HG03342 (cell line): Measurements from ENCODE around the gene AOPEP.

Experiments used
- ATAC-seq: cut with Tn5 transposase; IDR thresholded peaks from one replicate; pipeline ENCODE4 v1.9.1; 2021; ENCODE audit warnings: mild to moderate bottlenecking, moderate library complexity; ENCODE audit not compliant: unreplicated experiment

Gene AOPEP

DNA sequence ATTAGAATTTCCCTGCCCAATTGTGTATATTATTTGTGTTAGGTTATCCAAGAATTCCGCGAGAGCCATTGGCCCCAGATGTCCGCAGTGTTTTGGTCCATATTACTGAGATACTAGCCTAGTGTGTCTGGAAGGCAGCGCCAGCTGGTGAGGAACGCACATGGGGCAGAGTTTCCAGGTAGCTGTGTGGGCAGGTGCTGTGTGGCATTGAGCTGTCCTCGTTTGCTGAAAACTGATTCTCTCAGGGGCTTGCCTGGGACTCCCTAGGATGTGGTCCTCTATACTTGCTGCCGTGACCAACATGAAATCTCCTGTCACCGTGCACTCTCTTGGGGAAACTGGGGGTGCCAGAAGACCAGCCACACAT, 302.3 kb downstream of the AOPEP start:
- ATAC-seq = no peak

DNA sequence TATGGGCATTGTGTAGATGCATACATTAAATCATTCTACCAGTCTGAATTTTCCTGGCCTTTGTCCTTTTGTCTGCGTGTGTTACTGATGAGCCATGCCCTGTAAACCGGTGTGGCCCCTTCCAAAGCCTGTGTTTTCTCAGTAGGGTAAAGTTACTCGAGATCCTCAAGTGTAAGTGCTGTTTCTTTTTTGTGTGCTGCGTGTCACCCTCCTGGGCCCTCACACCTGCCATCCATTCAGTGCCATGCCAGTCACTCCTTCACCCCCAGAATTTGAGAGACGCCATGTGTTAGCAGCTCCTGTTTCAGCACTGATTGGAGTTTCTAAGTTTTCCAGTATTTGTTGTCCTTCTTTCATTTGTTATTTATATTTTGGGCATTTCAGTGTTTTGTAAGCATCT, 302.8 kb downstream of the AOPEP start:
- no peak for ATAC-seq

DNA sequence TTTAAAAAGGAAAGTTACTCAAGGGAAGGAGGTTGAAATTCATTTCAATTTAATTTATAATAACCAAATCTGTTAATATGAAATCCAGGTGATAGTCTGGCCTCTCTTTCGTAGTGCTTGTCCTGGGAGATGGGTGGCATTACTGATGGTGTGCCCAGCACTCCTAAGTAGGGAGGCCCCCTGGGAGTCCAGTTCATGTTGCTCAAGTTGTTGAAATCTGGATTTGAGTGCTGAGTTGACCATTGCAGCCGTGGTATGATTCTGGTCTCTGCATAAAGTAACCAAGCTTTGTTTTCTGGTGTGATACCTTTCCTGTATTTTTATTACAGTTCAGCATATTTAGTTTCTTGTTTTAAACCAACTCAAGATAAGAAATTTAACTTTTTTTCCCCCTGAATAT, 303.2 kb downstream of the AOPEP start:
- no peak for ATAC-seq

DNA sequence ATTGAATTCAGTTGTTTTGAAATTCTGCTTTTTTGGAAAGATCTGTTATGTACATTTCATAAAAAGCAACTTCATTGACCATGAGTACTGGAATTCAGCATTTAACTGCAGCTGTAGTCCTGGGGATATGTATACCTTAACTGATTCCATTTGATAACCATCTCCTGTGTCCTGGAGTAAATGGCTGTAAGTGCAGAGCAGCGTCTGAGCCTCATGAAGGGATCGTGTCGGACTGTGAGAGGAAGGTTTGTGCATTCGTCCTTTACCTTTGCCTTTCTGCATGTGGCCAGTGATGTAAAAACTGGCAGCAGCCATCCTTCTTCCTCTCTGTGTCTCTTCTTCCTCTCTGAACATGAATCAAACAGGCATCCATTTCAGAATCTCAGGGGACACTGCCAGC, 303.8 kb downstream of the AOPEP start:
- ATAC-seq = no peak

DNA sequence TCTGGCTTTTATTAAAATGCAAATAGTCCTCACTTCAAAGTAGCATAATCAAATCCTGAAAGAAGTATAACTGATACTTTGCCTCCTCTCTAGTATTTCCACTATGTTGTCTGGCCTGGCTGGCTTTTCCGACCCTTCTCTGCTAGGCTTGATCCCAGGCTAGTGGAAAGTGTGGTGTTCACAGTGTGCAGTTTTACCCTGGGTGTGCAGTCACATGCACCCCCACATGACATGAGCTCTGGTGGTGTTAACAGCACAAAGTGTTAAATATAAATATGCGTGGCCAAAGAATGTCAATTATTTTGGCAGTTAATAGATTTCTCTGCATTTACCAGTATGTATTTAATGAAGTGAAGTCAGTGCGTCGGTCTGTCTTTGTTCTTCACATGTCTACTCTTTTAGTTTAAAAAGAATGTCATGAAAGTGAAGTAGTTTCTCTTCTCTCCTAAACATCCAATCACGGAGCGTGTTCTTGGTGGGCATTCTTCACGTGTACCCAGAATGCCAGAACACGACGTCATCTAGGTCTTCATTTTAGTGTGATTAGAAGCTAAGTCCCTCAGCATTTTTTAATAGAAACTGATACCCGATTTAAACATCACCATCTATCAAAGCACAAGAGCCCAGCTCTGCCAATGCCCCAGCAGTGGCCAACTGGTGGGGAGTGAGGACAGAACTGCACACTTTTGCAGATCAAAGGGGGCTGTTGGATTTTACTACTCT, 304.6 kb downstream of the AOPEP start:
- no peak for ATAC-seq

DNA sequence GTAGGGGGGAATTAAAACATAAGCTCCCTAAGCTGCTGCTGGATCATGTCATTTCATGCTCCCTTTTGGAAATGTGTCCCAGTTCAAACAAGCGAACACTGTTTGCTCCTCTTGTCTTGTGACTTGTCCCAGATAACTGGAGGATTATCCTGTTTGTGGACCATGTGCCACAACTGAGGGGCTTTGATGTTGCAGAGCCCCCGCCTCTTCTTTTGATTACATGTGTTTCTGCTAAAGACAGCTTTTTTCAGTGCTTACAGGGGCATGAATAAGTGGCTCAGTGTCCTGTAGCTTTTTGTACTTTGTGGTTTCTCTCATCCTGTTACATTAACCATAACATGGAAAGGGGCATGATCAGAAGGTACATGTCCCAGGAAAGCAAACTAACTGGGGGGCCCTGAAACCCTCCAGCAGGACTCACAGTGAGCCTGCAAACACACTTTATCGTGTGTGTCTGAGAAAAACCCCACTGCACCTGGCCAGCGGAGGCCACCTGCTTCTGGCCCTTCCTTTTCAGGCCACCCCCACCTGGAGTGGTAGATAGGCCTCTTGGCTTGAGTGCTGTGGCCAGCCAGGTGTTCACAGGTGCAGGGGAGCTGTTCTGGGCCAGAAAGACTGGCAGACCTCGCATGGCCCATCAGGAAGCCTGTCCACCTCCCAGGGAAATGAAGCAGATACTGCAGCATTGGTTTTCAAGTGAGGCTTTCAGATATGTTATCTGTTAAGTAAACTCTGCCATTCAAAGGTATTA, 305.4 kb downstream of the AOPEP start:
- ATAC-seq = no peak

DNA sequence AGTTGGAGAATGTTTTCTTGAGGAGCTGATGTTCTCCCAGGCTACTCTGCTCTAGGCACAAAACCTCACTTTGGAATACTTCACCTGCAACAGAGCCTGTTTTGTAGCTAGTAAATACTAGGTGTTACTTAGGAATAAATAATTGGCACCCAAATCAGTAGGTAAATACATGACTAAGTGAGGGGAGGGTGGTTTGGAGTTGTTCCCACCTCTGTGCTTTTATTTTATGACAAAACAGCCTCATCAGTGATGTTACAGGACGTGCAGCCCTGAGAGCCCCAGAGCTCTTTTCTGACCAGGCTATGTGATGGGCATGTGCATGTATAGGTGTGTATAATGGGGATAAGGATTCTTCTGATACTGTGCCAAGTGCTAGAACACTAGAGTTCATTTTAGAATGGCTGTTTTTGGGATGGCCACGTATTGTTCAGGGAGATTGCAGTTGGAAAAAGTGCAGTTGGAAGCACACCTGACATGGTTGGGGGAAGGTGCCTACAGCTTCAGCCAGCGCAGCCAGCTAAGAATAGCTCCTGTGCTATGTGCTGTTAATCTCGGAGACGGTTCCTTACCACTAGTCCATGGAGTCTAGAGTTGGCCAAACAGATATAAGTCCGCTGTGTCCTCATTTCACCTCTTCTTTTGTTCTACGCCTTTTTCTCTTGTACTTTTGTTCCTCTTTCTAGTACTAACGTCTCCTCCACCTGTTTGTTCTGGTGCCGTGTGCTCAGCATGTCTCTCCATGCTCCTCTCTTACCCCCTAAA, 306.3 kb downstream of the AOPEP start:
- ATAC-seq = no peak

DNA sequence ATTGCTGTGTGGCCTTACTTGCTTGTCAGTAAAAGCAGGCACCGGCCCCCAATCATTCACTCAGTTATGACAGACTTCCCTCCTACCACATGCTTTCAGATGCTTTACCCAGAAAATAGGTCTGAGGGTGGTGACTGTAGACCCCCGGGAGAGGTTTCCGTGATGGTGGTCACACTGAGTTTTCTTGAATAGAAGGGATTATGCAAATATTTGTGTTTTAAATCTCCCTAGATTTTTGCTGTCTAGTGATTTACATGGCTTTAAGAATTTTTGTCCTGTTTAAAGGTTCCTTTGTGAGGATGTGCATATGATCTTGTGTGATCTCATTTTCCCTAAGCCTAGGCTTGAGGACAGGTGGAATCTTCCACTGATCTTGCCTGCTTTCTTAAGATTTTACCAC, 309.3 kb downstream of the AOPEP start:
- no peak for ATAC-seq

DNA sequence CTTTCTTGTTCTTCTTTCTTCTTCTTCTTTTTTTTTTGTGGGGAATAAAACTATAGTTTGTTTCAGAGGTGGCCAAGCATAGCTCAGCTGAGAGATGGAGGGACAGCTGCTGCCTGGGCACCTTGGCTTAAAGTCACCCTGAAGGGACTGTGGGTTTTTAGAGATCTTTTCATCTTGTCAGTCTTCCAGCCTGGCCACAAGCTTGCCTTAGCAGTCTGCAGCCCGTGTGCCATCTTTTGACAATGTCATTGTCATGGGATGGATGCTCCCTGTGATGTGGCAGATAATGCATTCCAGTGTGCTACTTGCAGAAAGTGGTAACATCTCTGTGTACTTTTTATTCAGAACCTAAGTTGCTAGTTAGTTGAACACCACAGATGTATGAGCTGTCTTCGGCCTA, 310.2 kb downstream of the AOPEP start:
- ATAC-seq = no peak

DNA sequence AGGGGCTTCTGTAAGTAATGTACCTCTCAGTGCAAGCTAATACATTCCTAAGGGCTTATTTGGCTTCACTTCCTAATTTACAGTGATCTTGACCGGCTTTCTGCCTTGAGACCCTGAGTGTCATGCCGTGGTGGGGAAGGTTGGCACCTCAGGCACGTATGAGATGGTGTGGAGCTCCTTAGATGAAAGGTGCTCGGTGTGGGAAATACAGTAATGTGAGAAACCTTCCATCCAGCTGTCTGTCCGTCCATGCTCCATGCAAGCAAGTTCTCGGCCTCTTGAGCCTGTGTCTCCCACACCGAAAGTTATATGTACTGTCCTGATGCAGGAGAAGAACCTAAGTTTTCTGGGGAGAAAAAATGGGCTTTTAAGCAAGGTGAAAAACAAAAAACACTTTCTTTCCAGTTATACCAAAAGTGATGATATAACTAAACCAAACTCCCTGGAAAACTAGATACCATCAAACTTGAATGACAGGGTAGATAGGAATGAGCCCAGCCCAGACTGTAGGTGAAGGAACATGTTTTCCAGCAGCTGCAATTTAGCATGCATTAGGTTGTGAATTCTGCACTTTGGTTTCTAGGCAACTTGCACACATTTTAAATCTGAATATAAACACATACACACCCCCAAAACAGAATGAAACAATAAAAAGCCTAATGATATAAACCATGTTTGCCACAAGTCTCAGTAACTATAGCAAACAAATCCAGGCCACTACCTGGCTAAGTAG, 311.5 kb downstream of the AOPEP start:
- ATAC-seq = no peak

DNA sequence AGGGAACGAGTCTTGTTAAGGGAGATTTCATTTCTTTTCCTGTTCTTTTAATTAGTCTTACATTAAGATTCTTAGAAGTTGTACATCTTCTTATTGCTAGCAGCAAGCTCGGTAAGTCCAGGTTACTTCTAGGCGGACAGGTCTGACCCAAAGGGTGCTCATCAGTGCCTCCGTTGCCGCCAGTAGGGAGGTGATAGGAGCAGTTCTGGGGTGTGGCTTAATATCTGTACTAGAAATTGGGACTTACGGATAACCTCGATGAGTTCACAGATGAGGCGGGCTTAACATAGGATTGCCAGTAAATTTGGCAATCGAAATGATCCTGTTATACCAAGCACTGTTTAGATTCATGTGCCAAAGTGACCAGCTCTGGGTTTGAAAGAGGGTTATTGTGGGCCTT, 312.2 kb downstream of the AOPEP start:
- no peak for ATAC-seq

DNA sequence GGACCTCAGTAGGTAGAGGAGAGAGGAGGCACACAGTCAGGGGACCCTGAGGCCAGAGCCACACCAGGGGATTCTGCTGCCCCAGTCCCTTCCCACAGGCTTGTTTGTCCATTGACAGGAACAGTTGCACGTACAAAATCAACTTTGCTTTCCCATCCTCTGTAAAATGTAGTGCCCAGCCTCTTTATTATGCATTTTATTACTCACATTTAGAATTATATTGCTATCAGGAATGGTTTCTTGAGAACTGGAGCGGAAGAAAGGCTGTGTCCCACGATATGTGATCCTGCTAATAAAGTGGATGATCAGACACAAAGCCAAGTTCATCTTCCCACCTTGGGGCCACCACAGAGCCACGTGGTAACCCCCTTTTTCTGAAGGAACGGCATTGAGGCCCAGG, 313.6 kb downstream of the AOPEP start:
- no peak for ATAC-seq

DNA sequence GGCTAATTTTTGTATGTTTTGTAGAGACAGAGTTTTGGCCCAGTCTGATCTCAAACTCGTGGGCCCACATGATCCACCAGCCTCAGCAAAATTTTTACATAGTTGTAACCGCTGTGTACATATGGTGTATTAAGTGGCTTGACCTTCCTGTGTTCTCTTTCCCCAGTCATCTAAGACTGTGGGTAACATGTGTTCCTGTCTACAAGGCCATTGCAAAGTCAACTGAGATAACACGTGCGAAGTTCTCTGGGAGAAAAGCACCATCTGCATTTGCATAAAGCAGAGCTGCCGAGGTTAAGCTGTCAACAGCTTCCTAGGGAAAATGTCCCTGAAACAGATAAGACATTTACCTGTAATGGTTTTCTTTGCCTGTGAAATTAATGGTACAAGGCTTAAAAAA, 317.3 kb downstream of the AOPEP start:
- no peak for ATAC-seq

DNA sequence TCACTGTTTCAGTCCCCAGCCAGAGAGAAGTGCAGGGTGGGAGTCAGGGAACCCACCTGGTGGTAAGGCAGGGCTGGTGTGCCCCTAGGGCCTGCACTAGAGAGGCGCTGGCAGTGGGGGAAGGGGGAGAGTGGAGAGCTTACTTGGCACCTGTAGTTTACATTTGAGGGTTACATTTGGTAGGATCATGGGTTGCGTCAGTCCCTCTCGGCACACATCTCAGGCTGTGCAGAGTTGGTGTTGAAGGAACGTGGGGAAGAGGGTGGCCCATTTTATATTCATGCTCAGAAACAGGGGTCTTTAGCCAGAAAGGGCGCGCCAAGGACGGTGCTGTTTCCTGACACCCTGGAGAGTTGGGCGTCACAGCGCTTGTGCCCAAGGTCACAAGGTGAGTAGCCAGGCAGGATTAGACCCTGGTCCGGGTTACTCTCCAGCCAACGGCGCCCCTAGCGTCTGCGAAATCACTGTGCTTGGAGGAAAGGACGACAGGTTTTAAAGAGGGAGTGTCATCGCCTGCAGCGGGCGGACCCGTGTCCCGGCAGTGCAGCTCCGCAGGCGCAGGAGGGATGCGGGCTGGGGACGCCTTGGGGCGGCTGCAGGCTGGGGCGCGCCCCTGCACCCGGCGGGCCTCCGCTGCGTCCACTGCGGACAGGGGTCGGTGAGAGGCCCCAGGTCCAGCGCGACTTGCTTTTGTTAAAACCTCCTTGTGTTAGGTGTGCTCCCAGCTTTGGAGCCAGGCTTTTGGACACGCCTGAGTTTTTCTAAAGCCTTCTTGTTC, 318.4 kb downstream of the AOPEP start:
- no peak for ATAC-seq

DNA sequence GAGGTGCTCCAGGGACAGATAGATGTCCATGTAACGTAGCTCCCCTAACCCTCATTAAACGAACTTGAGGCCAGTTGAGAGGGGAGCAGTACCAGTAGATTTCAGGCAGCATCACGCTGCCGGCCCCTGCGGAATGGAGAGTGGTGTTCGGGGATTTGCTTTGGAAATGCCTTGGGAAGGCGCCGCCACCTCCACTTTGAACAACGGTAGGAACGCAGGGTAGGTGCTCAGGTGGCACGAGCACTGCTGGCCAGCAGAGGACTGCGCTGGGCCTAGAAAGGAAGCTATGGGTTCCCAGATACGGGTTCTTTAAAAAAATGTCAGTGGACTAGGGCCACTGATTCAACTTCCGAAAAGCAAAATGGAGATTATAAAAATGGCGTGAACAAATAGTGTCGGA, 319.3 kb downstream of the AOPEP start:
- ATAC-seq = no peak

DNA sequence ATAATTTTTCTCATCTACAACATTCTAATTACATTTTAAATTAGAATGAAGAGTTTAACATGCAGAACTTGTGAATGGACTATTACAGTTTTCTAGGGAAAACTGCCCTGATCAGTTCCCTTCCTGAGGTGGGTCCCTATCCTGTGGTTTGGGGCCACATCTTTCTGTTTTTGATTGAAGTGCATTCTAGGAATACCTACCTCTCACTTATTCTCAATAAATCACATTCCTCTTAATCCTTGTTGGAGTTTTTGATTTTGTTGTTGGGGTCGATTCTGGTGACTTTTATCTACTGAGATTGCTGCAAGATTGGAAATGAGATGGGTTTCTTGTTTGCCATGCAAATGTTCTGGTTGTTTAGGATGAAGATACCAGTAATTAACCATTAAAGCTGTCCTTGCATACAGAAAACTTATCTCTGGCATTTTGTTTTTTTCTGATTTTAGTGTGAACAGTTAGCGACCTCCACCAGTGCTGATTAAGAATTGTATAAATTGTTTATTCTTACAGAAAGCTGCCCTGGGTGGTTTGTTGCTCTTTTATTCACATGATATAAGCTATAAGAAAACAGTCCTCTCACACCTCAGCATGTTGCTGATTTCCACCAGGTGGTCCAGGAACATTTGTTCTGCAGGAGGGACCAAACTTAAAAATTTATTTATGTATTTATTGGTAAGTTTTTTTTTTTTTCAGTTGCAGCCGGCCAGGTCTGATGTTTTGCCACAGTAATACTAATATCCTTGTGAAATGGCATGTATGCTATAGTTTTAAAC, 321.1 kb downstream of the AOPEP start:
- ATAC-seq = no peak

DNA sequence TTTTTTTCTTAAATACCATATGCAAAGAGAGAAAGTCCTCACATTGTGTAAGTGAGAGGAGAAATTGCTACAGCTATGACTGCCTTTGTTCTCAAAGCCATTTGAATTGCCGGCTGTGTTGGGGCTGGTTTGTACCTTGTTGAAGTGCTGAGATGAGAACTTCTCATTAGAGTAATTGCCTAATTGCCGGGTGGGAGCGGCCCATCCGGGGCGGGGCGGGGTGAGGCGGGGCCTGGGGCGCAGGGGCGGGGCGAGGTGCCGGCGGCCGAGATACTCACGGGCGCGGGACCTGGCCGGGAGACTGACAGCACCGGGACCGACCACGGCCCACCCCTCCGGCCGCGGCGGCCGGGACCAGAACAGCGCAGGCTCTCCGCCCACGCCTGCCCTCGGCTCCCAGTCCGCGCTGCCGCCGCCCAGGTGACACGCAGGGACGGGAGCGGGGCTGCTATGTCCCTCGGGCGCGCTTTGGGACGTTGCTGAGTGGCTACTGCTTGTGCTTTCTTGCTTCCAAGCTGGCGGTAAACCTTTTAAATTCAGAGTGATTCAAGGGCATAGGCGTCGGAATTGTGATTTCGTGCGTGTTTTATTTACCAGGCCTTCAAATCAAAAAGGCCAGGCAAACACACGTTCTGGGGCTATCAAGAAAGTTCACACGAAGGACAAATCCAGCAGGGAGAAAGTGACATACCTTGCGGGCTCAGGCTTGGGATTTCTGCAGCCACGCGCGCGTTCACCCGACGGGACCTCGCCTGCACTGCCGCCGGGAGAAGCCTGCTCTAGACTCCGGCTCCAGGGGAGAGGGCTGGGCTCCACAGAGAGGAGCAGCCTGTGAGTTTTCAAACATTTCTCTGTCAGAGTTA, 322.0 kb downstream of the AOPEP start:
- peak; percentile 88 for ATAC-seq

DNA sequence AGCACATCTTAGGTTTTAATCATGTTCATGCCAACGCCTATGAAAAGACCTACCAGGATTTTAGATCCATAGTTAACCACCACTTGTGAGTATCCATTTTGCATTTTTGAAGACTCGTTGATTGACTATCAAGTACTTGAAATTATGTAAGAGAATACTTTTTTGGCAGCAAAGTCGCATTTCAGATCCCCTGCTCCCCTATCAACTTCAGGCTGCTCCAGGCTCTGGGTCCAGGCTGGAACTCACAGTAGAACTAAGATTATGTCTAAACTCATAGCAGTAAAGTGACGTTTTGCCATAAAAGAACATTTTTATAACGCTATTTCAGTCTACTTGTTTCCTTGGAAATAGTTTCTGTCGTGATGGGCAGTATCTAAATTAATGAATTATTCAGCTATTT, 323.3 kb downstream of the AOPEP start:
- ATAC-seq = no peak
